Measurements from ENCODE around the gene KCNH1.
"Not testable (repeated sequence)": the region's sequence is repeated elsewhere in the genome, so short reads cannot be mapped to it uniquely, and the experiment has no call there.

The KCNH1 gene

DNA sequence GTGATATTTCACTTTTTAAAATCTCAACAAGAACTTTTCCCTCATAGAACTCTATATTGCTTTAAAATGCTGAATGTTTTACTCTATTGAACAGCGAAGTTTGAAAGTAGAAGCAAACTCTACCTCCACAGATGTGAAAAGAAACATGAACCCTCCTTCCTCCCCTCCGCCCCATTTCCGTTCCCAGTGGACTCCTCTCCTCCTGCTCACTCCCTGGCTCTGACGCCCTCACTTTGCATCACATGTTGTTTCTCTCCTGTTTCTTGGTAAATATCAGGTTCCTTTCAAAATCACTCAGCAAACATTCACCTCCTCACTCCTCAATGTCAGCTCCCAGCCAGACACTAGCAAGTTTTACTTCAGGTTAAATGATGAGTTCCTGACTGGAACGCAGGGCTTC is 34.6 kb downstream of the KCNH1 start:
- Histone ChIP-seq H3K9ac (ENCODE audit: low read length) (no peak overlapping the region), H3K27ac (ENCODE audit: low read depth, low read length) (no peak overlapping the region), H3K9me3 (ENCODE audit: low read length) (no peaks in the 10 kb centered on the region), H3K27me3 (ENCODE audit: control insufficient read depth in 1 of 2, insufficient read depth in 2 of 2, low read length in 2 of 2) (no peaks in the 10 kb centered on the region), H3K36me3 (ENCODE audit: insufficient read depth, low read length) (no peaks in the 10 kb centered on the region), H3K4me3 (ENCODE audit: low read depth in 1 of 2, low read length in 2 of 2) (no peak overlapping the region), H3K4me1 (ENCODE audit: insufficient read depth, low read length) (no peaks in the 10 kb centered on the region)

DNA sequence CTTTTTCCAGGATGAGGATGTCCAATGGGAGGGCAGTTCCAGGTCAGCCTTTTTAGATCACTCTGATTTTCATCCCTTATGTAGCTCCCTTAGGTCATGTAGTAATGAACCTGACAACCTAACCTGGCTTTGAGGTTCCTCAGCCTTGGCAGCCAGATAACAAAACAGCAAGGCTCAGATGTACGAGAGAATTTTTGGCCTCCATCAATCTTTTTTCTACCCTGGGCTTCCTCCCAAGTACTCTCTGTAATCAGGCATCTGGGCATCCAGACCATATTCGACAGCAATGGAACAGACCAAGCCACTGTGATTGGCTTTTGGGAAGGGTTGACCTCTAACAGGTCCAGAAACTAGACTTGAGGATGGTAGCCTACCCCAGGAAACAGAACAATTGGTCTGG is 38.6 kb downstream of the KCNH1 start:
- Histone ChIP-seq H3K4me3 (ENCODE audit: low read depth in 1 of 2, low read length in 2 of 2) (no peak overlapping the region), H3K27ac (ENCODE audit: low read depth, low read length) (no peak overlapping the region), H3K4me1 (ENCODE audit: insufficient read depth, low read length) (no peaks in the 10 kb centered on the region), H3K9me3 (ENCODE audit: low read length) (no peaks in the 10 kb centered on the region), H3K27me3 (ENCODE audit: control insufficient read depth in 1 of 2, insufficient read depth in 2 of 2, low read length in 2 of 2) (no peaks in the 10 kb centered on the region), H3K9ac (ENCODE audit: low read length) (no peak overlapping the region), H3K36me3 (ENCODE audit: insufficient read depth, low read length) (no peaks in the 10 kb centered on the region)

DNA sequence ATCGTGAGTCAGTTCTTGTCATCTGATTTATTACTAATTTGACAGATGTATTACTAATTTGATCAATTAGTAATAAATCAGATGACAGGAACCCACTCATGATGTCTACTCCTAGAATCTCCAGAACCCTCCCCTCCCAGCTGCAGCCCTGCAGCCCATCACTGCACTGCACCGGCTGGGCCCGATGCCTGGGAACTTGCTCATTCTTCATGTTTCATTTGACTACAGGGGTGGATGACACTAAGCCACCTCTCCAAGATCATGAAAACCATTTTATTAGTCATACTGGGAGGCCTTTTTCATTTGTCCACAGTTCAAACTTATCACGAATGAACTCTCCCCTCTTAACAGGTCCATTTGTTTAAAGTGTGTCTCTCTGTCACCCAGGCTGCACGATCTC is 41.0 kb downstream of the KCNH1 start:
- H3K27me3 ChIP-seq (ENCODE audit: control insufficient read depth in 1 of 2, insufficient read depth in 2 of 2, low read length in 2 of 2) = no peaks in the 10 kb centered on the region
- no peaks in the 10 kb centered on the region for H3K36me3 ChIP-seq (ENCODE audit: insufficient read depth, low read length)
- H3K9me3 ChIP-seq (ENCODE audit: low read length) = no peaks in the 10 kb centered on the region
- H3K27ac ChIP-seq (ENCODE audit: low read depth, low read length) = no peak overlapping the region
- H3K9ac ChIP-seq (ENCODE audit: low read length) = no peak overlapping the region
- H3K4me3 ChIP-seq (ENCODE audit: low read depth in 1 of 2, low read length in 2 of 2) = no peak overlapping the region
- H3K4me1 ChIP-seq (ENCODE audit: insufficient read depth, low read length) = no peaks in the 10 kb centered on the region

DNA sequence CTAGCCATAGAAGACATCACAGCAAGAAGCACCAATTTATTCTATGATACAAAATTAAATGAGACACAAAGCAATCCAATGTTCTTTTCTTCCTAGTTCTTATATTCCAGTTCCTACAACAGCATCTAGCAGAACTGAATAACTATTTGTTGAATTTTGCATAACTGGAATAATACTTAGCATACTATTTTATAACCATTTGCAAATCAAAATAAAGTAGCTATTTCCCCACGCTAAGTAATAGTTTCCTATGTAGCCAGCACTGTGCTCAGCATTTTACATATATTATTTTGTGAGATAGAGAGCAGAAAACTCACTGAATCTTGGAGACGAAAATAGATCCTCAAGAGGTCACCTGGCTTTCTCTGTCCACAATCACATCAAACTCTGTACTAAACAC is 42.1 kb downstream of the KCNH1 start:
- no peak overlapping the region for H3K9ac ChIP-seq (ENCODE audit: low read length)

DNA sequence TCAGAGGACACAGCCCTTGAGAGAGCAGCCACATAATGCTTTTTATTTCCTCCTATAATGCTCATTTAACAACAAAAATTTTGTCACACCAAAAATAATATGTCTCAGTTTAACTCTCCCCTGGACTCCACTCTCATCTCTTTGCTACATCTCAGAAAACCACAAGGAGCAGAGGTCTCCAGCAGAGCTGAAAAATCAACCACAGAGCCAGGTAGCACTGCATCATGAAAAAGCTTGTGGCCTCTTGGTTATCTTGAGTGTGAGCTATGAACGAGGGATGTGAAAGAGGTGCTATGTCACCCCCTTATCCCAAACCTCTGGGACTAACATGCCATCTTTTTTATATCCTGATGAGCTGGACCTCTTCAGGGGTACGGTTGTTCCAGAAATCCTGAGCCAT is 44.4 kb downstream of the KCNH1 start:
- H3K9me3 ChIP-seq (ENCODE audit: low read length) = no peaks in the 10 kb centered on the region
- H3K4me3 ChIP-seq (ENCODE audit: low read depth in 1 of 2, low read length in 2 of 2) = no peak overlapping the region
- no peaks in the 10 kb centered on the region for H3K4me1 ChIP-seq (ENCODE audit: insufficient read depth, low read length)
- no peak overlapping the region for H3K9ac ChIP-seq (ENCODE audit: low read length)
- H3K27me3 ChIP-seq (ENCODE audit: control insufficient read depth in 1 of 2, insufficient read depth in 2 of 2, low read length in 2 of 2) = no peaks in the 10 kb centered on the region
- H3K36me3 ChIP-seq (ENCODE audit: insufficient read depth, low read length) = no peaks in the 10 kb centered on the region
- H3K27ac ChIP-seq (ENCODE audit: low read depth, low read length) = no peak overlapping the region

More for the DNA sequence above, 42.1 kb downstream of the KCNH1 start:
- Histone ChIP-seq H3K9me3 (ENCODE audit: low read length) (no peaks in the 10 kb centered on the region), H3K4me1 (ENCODE audit: insufficient read depth, low read length) (no peaks in the 10 kb centered on the region), H3K27ac (ENCODE audit: low read depth, low read length) (no peak overlapping the region), H3K36me3 (ENCODE audit: insufficient read depth, low read length) (no peaks in the 10 kb centered on the region), H3K4me3 (ENCODE audit: low read depth in 1 of 2, low read length in 2 of 2) (no peak overlapping the region), H3K27me3 (ENCODE audit: control insufficient read depth in 1 of 2, insufficient read depth in 2 of 2, low read length in 2 of 2) (no peaks in the 10 kb centered on the region)

DNA sequence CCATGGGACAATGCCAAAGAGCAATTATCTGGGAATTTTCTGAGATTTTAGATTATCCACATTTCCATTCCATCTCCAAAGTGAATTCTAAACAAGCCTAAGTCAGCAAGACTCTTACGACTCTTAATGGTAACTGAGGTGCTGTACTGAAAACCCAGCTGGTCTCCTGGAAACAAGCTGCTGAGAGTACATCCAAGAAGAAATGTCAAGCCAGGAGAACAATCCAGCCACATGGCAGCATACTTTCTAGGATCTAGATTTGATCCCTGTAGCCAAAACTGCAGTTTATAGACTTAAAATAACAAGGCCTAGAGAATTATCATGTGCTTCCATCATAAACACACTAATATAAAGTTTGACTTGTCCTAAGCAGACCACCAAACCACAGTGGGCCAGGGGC is 45.8 kb downstream of the KCNH1 start:
- Histone ChIP-seq H3K9ac (ENCODE audit: low read length) (no peak overlapping the region), H3K4me1 (ENCODE audit: insufficient read depth, low read length) (no peaks in the 10 kb centered on the region), H3K9me3 (ENCODE audit: low read length) (no peaks in the 10 kb centered on the region), H3K27ac (ENCODE audit: low read depth, low read length) (no peak overlapping the region), H3K36me3 (ENCODE audit: insufficient read depth, low read length) (no peaks in the 10 kb centered on the region), H3K27me3 (ENCODE audit: control insufficient read depth in 1 of 2, insufficient read depth in 2 of 2, low read length in 2 of 2) (no peaks in the 10 kb centered on the region), H3K4me3 (ENCODE audit: low read depth in 1 of 2, low read length in 2 of 2) (no peak overlapping the region)

DNA sequence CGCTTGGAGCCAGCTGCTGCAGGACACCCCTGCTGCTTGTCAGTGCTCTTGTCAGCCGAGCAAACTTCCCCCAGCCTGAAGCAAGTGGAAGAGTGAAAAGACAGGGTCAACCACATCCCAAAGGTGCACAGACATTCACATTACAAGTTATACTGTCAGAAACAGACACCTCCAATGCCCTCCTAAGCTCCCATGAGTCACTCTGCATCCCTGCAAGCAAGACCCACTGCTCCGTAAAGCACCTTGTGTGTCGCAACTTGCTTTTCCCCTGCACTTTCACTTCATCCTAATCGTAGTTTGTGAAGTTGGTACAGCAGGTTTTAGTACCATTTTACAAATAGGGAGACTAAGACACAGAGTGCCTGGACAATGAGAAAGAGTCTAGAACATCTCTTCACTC is 51.1 kb downstream of the KCNH1 start:
- H3K4me3 ChIP-seq (ENCODE audit: low read depth in 1 of 2, low read length in 2 of 2) = no peak overlapping the region
- no peaks in the 10 kb centered on the region for H3K36me3 ChIP-seq (ENCODE audit: insufficient read depth, low read length)
- no peaks in the 10 kb centered on the region for H3K4me1 ChIP-seq (ENCODE audit: insufficient read depth, low read length)
- no peaks in the 10 kb centered on the region for H3K27me3 ChIP-seq (ENCODE audit: control insufficient read depth in 1 of 2, insufficient read depth in 2 of 2, low read length in 2 of 2)
- no peaks in the 10 kb centered on the region for H3K9me3 ChIP-seq (ENCODE audit: low read length)
- no peak overlapping the region for H3K9ac ChIP-seq (ENCODE audit: low read length)
- no peak overlapping the region for H3K27ac ChIP-seq (ENCODE audit: low read depth, low read length)

DNA sequence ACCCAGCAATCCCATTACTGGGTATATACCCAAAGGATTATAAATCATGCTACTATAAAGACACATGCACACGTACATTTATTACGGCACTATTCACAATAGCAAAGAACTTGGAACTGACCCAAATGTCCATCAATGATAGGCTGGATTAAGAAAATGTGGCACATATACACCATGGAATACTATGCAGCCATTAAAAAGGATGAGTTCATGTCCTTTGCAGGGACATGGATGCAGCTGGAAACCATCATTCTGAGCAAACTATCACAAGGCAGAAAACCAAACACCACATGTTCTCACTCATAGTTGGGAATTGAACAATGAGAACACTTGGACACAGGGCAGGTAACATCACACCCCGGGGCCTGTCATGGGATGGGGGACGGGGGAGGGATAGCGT is 52.5 kb downstream of the KCNH1 start:
- not testable (repeated sequence) for H3K27ac ChIP-seq (ENCODE audit: low read depth, low read length); H3K4me1 ChIP-seq (ENCODE audit: insufficient read depth, low read length); H3K4me3 ChIP-seq (ENCODE audit: low read depth in 1 of 2, low read length in 2 of 2)

DNA sequence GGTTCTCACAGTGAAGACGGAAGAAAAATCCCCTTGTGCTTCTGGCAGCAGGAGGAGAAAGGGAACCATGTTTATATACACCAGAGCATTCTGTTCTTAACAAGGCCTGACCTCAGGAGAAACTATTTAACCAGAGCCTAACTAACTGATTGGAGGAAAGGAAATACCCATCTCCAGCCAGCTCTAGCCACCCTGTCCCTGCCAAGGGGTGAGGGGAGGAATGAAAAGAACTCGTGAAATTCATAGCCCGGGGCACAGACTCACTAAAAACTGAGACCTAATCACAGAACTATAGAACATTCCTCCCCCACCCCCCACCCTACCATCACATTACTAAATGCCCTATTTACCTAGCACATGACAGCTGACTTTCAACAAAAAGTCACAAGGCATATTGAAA is 65.0 kb downstream of the KCNH1 start:
- Histone ChIP-seq H3K9ac (ENCODE audit: low read length) (no peak overlapping the region), H3K27ac (ENCODE audit: low read depth, low read length) (no peak overlapping the region), H3K27me3 (ENCODE audit: control insufficient read depth in 1 of 2, insufficient read depth in 2 of 2, low read length in 2 of 2) (no peaks in the 10 kb centered on the region), H3K9me3 (ENCODE audit: low read length) (no peaks in the 10 kb centered on the region), H3K4me3 (ENCODE audit: low read depth in 1 of 2, low read length in 2 of 2) (no peak overlapping the region), H3K36me3 (ENCODE audit: insufficient read depth, low read length) (no peaks in the 10 kb centered on the region), H3K4me1 (ENCODE audit: insufficient read depth, low read length) (no peaks in the 10 kb centered on the region)

More for the DNA sequence above, 52.5 kb downstream of the KCNH1 start:
- not testable (repeated sequence) for H3K9me3 ChIP-seq (ENCODE audit: low read length); H3K36me3 ChIP-seq (ENCODE audit: insufficient read depth, low read length); H3K27me3 ChIP-seq (ENCODE audit: control insufficient read depth in 1 of 2, insufficient read depth in 2 of 2, low read length in 2 of 2); H3K9ac ChIP-seq (ENCODE audit: low read length)

DNA sequence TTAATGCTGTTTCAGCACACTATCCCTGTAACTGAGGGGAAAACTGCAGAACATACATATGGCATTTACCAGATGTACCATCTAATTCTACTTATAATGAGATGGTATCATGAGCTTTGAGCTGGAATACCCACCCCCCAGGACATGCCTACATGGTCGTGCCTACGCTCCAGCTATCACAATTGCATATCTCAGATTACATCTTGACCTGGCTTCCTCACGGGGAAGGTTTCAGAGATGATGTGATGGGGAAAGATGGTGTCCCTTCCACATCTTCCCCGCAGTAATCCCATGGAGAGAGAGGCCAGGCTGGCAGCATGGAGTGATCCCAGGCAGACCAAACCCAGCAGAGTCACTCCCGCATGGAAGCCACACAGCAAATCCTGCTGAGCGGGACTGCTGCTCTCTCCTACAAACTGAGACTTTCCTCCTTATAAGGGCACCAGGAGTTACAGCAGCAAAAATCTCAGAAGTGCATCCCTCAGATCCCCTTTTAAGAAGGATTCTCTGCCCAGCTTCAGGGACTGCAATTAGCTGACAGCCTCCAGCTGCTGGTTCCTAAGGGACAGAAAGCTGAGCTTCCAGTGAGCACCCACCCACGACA is 67.1 kb downstream of the KCNH1 start:
- Histone ChIP-seq H3K27ac (ENCODE audit: low read depth, low read length) (no peak overlapping the region), H3K4me3 (ENCODE audit: low read depth in 1 of 2, low read length in 2 of 2) (no peak overlapping the region), H3K9ac (ENCODE audit: low read length) (no peak overlapping the region), H3K27me3 (ENCODE audit: control insufficient read depth in 1 of 2, insufficient read depth in 2 of 2, low read length in 2 of 2) (no peaks in the 10 kb centered on the region), H3K9me3 (ENCODE audit: low read length) (no peaks in the 10 kb centered on the region), H3K4me1 (ENCODE audit: insufficient read depth, low read length) (no peaks in the 10 kb centered on the region), H3K36me3 (ENCODE audit: insufficient read depth, low read length) (no peaks in the 10 kb centered on the region)

DNA sequence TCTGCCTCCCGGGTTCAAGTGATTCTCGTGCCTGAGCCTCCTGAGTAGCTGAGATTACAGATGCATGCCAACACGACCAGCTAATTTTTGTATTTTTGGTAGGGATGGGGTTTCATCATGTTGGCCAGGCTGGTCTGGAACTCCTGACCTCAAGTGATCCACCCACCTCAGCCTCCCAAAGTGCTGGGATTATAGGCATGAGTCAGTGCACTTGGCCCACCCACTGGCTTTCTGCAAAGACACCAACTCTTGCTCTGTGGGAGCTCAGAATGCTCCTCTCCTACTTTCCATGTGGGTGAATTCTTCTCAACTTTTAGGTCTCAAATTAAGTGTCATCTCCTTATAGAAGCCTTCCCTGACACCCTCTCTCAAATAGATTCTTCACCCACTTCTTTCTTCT is 92.1 kb downstream of the KCNH1 start:
- H3K27me3 ChIP-seq (ENCODE audit: control insufficient read depth in 1 of 2, insufficient read depth in 2 of 2, low read length in 2 of 2); H3K27ac ChIP-seq (ENCODE audit: low read depth, low read length); H3K4me3 ChIP-seq (ENCODE audit: low read depth in 1 of 2, low read length in 2 of 2); H3K9ac ChIP-seq (ENCODE audit: low read length); H3K9me3 ChIP-seq (ENCODE audit: low read length); H3K4me1 ChIP-seq (ENCODE audit: insufficient read depth, low read length); H3K36me3 ChIP-seq (ENCODE audit: insufficient read depth, low read length): not testable (repeated sequence)

DNA sequence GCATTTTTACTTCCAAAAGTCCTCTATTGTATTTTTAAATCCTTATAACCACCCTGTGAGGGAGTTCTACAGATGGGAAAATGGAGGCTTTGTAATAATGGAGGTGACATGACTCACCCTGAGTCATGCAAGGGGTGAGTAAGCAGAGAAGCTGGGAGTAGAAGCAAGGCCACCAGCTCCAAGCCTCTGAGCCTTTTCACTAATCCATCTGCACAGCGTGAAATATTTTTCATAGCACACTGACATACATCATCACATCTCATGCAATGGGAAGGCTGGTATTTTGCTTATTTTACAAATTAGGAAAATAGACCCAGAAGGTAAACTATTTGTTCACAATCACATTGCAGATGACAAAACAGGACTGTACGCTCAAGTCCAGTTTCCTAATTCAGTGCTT is 96.9 kb downstream of the KCNH1 start:
- Histone ChIP-seq H3K4me1 (ENCODE audit: insufficient read depth, low read length) (no peaks in the 10 kb centered on the region), H3K4me3 (ENCODE audit: low read depth in 1 of 2, low read length in 2 of 2) (no peak overlapping the region), H3K9me3 (ENCODE audit: low read length) (no peaks in the 10 kb centered on the region), H3K9ac (ENCODE audit: low read length) (no peak overlapping the region), H3K27ac (ENCODE audit: low read depth, low read length) (no peak overlapping the region), H3K27me3 (ENCODE audit: control insufficient read depth in 1 of 2, insufficient read depth in 2 of 2, low read length in 2 of 2) (no peaks in the 10 kb centered on the region), H3K36me3 (ENCODE audit: insufficient read depth, low read length) (no peaks in the 10 kb centered on the region)
